DOHH2 (cell line): ENCODE results near the gene LARGE1.

Experiments used
- H3F3A ChIP-seq: fragments of 200-600 bp; sonication (generic), shearing (Covaris generic); 2 replicates; pipeline ENCODE4 v1.6.0; 2016; ENCODE audit warnings: antibody characterized with exemption, mild to moderate bottlenecking; ENCODE audit not compliant: control insufficient read depth, insufficient read depth
- H3K27ac ChIP-seq: fragments of 200-600 bp; sonication (generic); 2 replicates; pipeline ENCODE4 v1.5.1; 2014; ENCODE audit warnings: low read depth, mild to moderate bottlenecking, low read length, moderate library complexity
- H3K27me3 ChIP-seq: fragments of 200-600 bp; sonication (generic); 2 replicates; pipeline ENCODE4 v1.6.1; 2014; ENCODE audit warnings: mild to moderate bottlenecking, low read length, mixed read lengths; ENCODE audit not compliant: control insufficient read depth
- H3K36me3 ChIP-seq: fragments of 200-600 bp; sonication (generic); 2 replicates; pipeline ENCODE4 v1.6.1; 2014; ENCODE audit warnings: mild to moderate bottlenecking, low read length, moderate library complexity, mixed read lengths; ENCODE audit not compliant: control insufficient read depth
- H3K4me1 ChIP-seq: fragments of 200-600 bp; sonication (generic); 2 replicates; pipeline ENCODE4 v1.6.1; 2014; ENCODE audit warnings: mild to moderate bottlenecking, low read length, mixed read lengths; ENCODE audit not compliant: control insufficient read depth
- H3K4me2 ChIP-seq: fragments of 200-600 bp; sonication (generic); 2 replicates; pipeline ENCODE4 v1.6.0; 2014; ENCODE audit warnings: mild to moderate bottlenecking, low read length, moderate library complexity
- H3K4me3 ChIP-seq: fragments of 200-600 bp; sonication (generic); 2 replicates; pipeline ENCODE4 v1.5.1; 2014; ENCODE audit warnings: mild to moderate bottlenecking, low read length, mixed read lengths
- H3K79me2 ChIP-seq: fragments of 200-600 bp; sonication (generic); 2 replicates; pipeline ENCODE4 v1.6.1; 2014; ENCODE audit warnings: mild to moderate bottlenecking, low read length, mixed read lengths; ENCODE audit not compliant: control insufficient read depth
- H3K9me2 ChIP-seq: fragments of 200-600 bp; sonication (generic); replicated peaks from 2 replicates; pipeline ENCODE4 v1.6.1; 2014; ENCODE audit warnings: mild to moderate bottlenecking, low read length, mixed read lengths; ENCODE audit not compliant: control insufficient read depth
- H3K9me3 ChIP-seq: fragments of 200-600 bp; sonication (generic); 2 replicates; pipeline ENCODE4 v1.6.1; 2014; ENCODE audit warnings: antibody characterized with exemption, low read length, mixed read lengths; ENCODE audit not compliant: control insufficient read depth, insufficient read depth
- H4K20me1 ChIP-seq: fragments of 200-600 bp; sonication (generic); 2 replicates; pipeline ENCODE4 v1.6.0; 2014; ENCODE audit warnings: low read depth, mild to moderate bottlenecking, antibody characterized with exemption, low read length, moderate library complexity; ENCODE audit not compliant: control insufficient read depth, insufficient read depth
- CTCF ChIP-seq: fragments of 200-600 bp; sonication (generic); IDR thresholded peaks from one replicate; pipeline ENCODE4 v1.5.1; 2014; ENCODE audit warnings: antibody characterized with exemption, mild to moderate bottlenecking, low read depth, low read length; ENCODE audit not compliant: poor library complexity, severe bottlenecking
- EZH2phosphoT487 ChIP-seq: fragments of 200-600 bp; sonication (generic); IDR thresholded peaks from 2 replicates; pipeline ENCODE4 v1.6.1; 2017; ENCODE audit warnings: borderline replicate concordance, mild to moderate bottlenecking, antibody characterized with exemption, low read length, moderate library complexity, mixed read lengths

Gene LARGE1

GRCh38 chr22:33869946-33870345 lies 50.3 kb downstream of the LARGE1 start:
- H3K36me3 ChIP-seq = no peaks in the 10 kb centered on the region
- no peaks in the 10 kb centered on the region for H3K9me3 ChIP-seq
- TF ChIP-seq CTCF (no peak), EZH2phosphoT487 (no peak)
- H3K4me1 ChIP-seq = no peaks in the 10 kb centered on the region
- no peaks in the 10 kb centered on the region for H3K9me2 ChIP-seq
- no peaks in the 10 kb centered on the region for H4K20me1 ChIP-seq
- no peak overlapping the region for H3K4me2 ChIP-seq
- no peak overlapping the region for H3K27ac ChIP-seq
- H3K79me2 ChIP-seq = no peaks in the 10 kb centered on the region
- H3F3A ChIP-seq = no peaks in the 10 kb centered on the region
- no peak overlapping the region for H3K4me3 ChIP-seq
- H3K27me3 ChIP-seq = no peaks in the 10 kb centered on the region

GRCh38 chr22:33867971-33868370 lies 52.3 kb downstream of the LARGE1 start:
- Histone ChIP-seq H3K4me2 (no peak overlapping the region), H3K4me1 (no peaks in the 10 kb centered on the region), H3K27ac (no peak overlapping the region), H3K79me2 (no peaks in the 10 kb centered on the region), H3K27me3 (no peaks in the 10 kb centered on the region), H3K36me3 (no peaks in the 10 kb centered on the region), H4K20me1 (no peaks in the 10 kb centered on the region), H3K9me2 (no peaks in the 10 kb centered on the region), H3F3A (no peaks in the 10 kb centered on the region), H3K4me3 (no peak overlapping the region), H3K9me3 (no peaks in the 10 kb centered on the region)
- no peak for TF ChIP-seq CTCF
- TF ChIP-seq EZH2phosphoT487 = no peak

- H4K20me1 ChIP-seq = no peaks in the 10 kb centered on the region
- H3K27ac ChIP-seq = no peak overlapping the region
Observed at GRCh38 chr22:33867118-33867866, 53.0 kb downstream of the LARGE1 start.

More at GRCh38 chr22:33867118-33867866, 53.0 kb downstream of the LARGE1 start:
- no peaks in the 10 kb centered on the region for H3K79me2 ChIP-seq
- no peak overlapping the region for H3K4me2 ChIP-seq
- H3K27me3 ChIP-seq = no peaks in the 10 kb centered on the region
- no peaks in the 10 kb centered on the region for H3F3A ChIP-seq
- H3K4me1 ChIP-seq = no peaks in the 10 kb centered on the region
- H3K9me3 ChIP-seq = no peaks in the 10 kb centered on the region
- H3K36me3 ChIP-seq = no peaks in the 10 kb centered on the region
- no peaks in the 10 kb centered on the region for H3K9me2 ChIP-seq
- TF ChIP-seq CTCF (no peak), EZH2phosphoT487 (no peak)
- no peak overlapping the region for H3K4me3 ChIP-seq
